Measurements from ENCODE around the gene SDHC.
"Not testable (repeated sequence)": the region's sequence is repeated elsewhere in the genome, so short reads cannot be mapped to it uniquely, and the experiment has no call there.

The SDHC gene

GRCh38 chr1:161389158-161389557 is 75.0 kb downstream of the SDHC start:
- DNase-seq = not testable (repeated sequence)

- DNase-seq = peak; percentile 91 to 93
Observed at GRCh38 chr1:161389691-161390558, 75.7 kb downstream of the SDHC start.

GRCh38 chr1:161390559-161390858 is 76.3 kb downstream of the SDHC start:
- no peak for DNase-seq

GRCh38 chr1:161391136-161391535 is 77.0 kb downstream of the SDHC start:
- not testable (repeated sequence) for DNase-seq

- DNase-seq = no peak
Observed at GRCh38 chr1:161391611-161392010, 77.4 kb downstream of the SDHC start.

- no peak for DNase-seq
Observed at GRCh38 chr1:161393151-161393550, 79.0 kb downstream of the SDHC start.

- not testable (repeated sequence) for DNase-seq
Observed at GRCh38 chr1:161397038-161397437, 82.9 kb downstream of the SDHC start.

- DNase-seq = no peak
Observed at GRCh38 chr1:161398900-161399256, 84.7 kb downstream of the SDHC start.

- peak; percentile 89 to 92 for DNase-seq
Observed at GRCh38 chr1:161399257-161399998, 85.2 kb downstream of the SDHC start.

GRCh38 chr1:161402446-161402845 is 88.3 kb downstream of the SDHC start:
- DNase-seq = no peak

GRCh38 chr1:161404051-161404597 is 89.9 kb downstream of the SDHC start:
- DNase-seq = no peak

GRCh38 chr1:161406551-161406950 is 92.4 kb downstream of the SDHC start:
- DNase-seq = not testable (repeated sequence)

GRCh38 chr1:161407451-161407985 is 93.3 kb downstream of the SDHC start:
- DNase-seq = no peak

GRCh38 chr1:161408429-161409052 is 94.4 kb downstream of the SDHC start:
- no peak for DNase-seq

- DNase-seq = not testable (repeated sequence)
Observed at GRCh38 chr1:161409848-161410635, 95.9 kb downstream of the SDHC start.

- DNase-seq = not testable (repeated sequence)
Observed at GRCh38 chr1:161410636-161410970, 96.4 kb downstream of the SDHC start.
